Parathyroid adenoma (tissue), 2 donors: Measurements from ENCODE around the gene KCNIP3.

Experiments used
- H2AFZ ChIP-seq: fragments of 300-600 bp; sonication (generic); one replicate; pipeline ENCODE4 v1.7.0; 2017; ENCODE audit warnings: antibody characterized with exemption, mild to moderate bottlenecking
- H3K27ac ChIP-seq: fragments of 300-600 bp; sonication (generic); one replicate; pipeline ENCODE4 v1.7.0; 2017
- H3K27me3 ChIP-seq: fragments of 300-600 bp; sonication (generic); one replicate; pipeline ENCODE4 v1.7.0; 2017; ENCODE audit warnings: low read length; ENCODE audit not compliant: control insufficient read depth, insufficient read depth
- H3K36me3 ChIP-seq: fragments of 300-600 bp; sonication (generic); one replicate; pipeline ENCODE4 v1.7.0; 2017; ENCODE audit warnings: low read length; ENCODE audit not compliant: control insufficient read depth, insufficient read depth
- H3K4me1 ChIP-seq: fragments of 300-600 bp; sonication (generic); one replicate; pipeline ENCODE4 v1.7.0; 2017; ENCODE audit warnings: control low read depth
- H3K4me2 ChIP-seq: fragments of 300-600 bp; sonication (generic); one replicate; pipeline ENCODE4 v1.7.0; 2017; ENCODE audit warnings: low read length
- H3K4me3 ChIP-seq: fragments of 300-600 bp; sonication (generic); one replicate; pipeline ENCODE4 v1.7.0; 2017; ENCODE audit warnings: low read depth, low read length
- H3K79me2 ChIP-seq: fragments of 300-600 bp; sonication (generic); one replicate; pipeline ENCODE4 v1.7.0; 2017; ENCODE audit warnings: control low read depth
- H3K9ac ChIP-seq: fragments of 300-600 bp; sonication (generic); one replicate; pipeline ENCODE4 v1.7.0; 2017; ENCODE audit warnings: mild to moderate bottlenecking
- H3K9me3 ChIP-seq: fragments of 300-600 bp; sonication (generic); one replicate; pipeline ENCODE4 v1.7.0; 2017; ENCODE audit warnings: low read length; ENCODE audit not compliant: control insufficient read depth
- CTCF ChIP-seq: fragments of 300-600 bp; sonication (generic); IDR thresholded peaks from one replicate; pipeline ENCODE4 v1.7.0; 2017; ENCODE audit warnings: antibody characterized with exemption, mild to moderate bottlenecking
- donor health status: primary hyperparathyroidism.

KCNIP3 gene

GRCh38 chr2:95274291-95275150, 22.6 kb upstream of the KCNIP3 start, which contains the start of gene PROM2:
Gene PROM2, plus strand, starts transcription at chr2:95274449. Its CDS starts 137 bp downstream, at chr2:95274586.
- Histone ChIP-seq H3K9ac (peak within 1 kb of the TSS; percentile 67), H3K27me3 (no peaks in the 10 kb centered on the region), H2AFZ (peak within 1 kb of the TSS; percentile 74), H3K79me2 (peaks cover 20% of the 10 kb centered on the region), H3K4me3 (peak within 1 kb of the TSS; percentile 54), H3K36me3 (no peaks in the 10 kb centered on the region), H3K9me3 (no peaks in the 10 kb centered on the region), H3K27ac (peak within 1 kb of the TSS; percentile 97), H3K4me2 (peak within 1 kb of the TSS; percentile 71), H3K4me1 (peaks cover 38% of the 10 kb centered on the region)
- TF ChIP-seq CTCF, result peak; percentile 3

GRCh38 chr2:95275151-95275515, 22.0 kb upstream of the KCNIP3 start:
- Histone ChIP-seq H3K79me2 (peaks cover 20% of the 10 kb centered on the region), H3K36me3 (no peaks in the 10 kb centered on the region), H3K9me3 (no peaks in the 10 kb centered on the region), H3K27ac (peak overlapping the region; percentile 97), H3K9ac (peak overlapping the region; percentile 67), H3K4me2 (peak overlapping the region; percentile 71), H3K4me3 (peak overlapping the region; percentile 54), H3K4me1 (peaks cover 38% of the 10 kb centered on the region), H2AFZ (peak overlapping the region; percentile 74), H3K27me3 (no peaks in the 10 kb centered on the region)
- TF ChIP-seq CTCF, result no peak

- H2AFZ ChIP-seq, result peak overlapping the region; percentile 74
- peaks cover 20% of the 10 kb centered on the region for H3K79me2 ChIP-seq
- peaks cover 38% of the 10 kb centered on the region for H3K4me1 ChIP-seq
- no peak for TF ChIP-seq CTCF
- no peak overlapping the region for H3K4me3 ChIP-seq
- no peaks in the 10 kb centered on the region for H3K36me3 ChIP-seq
- H3K27me3 ChIP-seq, result no peaks in the 10 kb centered on the region
- H3K27ac ChIP-seq, result peak overlapping the region; percentile 97
- no peak overlapping the region for H3K9ac ChIP-seq
- no peaks in the 10 kb centered on the region for H3K9me3 ChIP-seq
- H3K4me2 ChIP-seq, result peak overlapping the region; percentile 71
Observed at GRCh38 chr2:95275601-95276243, 21.4 kb upstream of the KCNIP3 start.

DNA sequence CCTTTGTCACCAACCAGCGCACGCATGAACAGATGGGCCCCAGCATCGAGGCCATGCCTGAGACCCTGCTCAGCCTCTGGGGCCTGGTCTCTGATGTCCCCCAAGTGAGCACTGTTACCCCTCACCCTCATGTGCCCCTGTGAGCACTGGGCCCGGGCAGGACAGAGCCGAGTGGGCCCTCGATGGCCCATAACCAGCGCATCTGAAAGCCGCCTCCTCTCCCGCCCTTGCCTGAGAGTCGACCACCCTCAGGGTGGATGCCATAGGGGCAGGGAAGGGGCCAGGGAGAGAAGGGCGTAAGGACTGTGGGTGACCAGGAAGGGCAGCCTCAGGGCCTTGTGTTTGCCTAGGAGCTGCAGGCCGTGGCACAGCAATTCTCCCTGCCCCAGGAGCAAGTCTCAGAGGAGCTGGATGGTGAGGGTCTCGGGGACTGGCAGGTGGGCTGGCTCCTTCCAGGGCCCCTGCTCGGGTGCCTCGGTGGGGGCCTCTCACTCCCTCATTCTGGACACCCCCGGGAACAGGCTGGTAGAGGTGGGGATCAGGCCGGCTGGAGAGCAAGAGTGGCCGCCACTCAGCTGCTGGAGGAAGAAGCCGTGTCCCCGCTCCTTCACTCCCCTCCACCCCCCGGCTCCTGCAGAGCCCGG, 20.8 kb upstream of the KCNIP3 start:
- Histone ChIP-seq H3K27me3 (no peaks in the 10 kb centered on the region), H3K36me3 (no peaks in the 10 kb centered on the region), H2AFZ (peak overlapping the region; percentile 74), H3K27ac (peak overlapping the region; percentile 97), H3K9me3 (no peaks in the 10 kb centered on the region), H3K79me2 (peaks cover 20% of the 10 kb centered on the region), H3K4me3 (no peak overlapping the region), H3K4me1 (peaks cover 38% of the 10 kb centered on the region), H3K4me2 (no peak overlapping the region), H3K9ac (no peak overlapping the region)
- TF ChIP-seq CTCF, result no peak
